ENCODE data around the gene SHISA5.
"Not testable (repeated sequence)": the region's sequence is repeated elsewhere in the genome, so short reads cannot be mapped to it uniquely, and the experiment has no call there.

The SHISA5 gene

GRCh38 chr3:48532977-48533337 is 29.0 kb upstream of the SHISA5 start:
- H3K9me3 Mint-ChIP-seq = no peaks in the 10 kb centered on the region
- H3K4me1 Mint-ChIP-seq = no peaks in the 10 kb centered on the region
- DNase-seq (ENCODE audit: low spot score in 2 of 2) (no peak), ATAC-seq (ENCODE audit: low read depth) (no peak)
- no peaks in the 10 kb centered on the region for H3K36me3 Mint-ChIP-seq
- H3K27ac Mint-ChIP-seq = no peak overlapping the region
- H3K27me3 Mint-ChIP-seq = no peaks in the 10 kb centered on the region
- no peak overlapping the region for H3K4me3 Mint-ChIP-seq

GRCh38 chr3:48532271-48532976 is 28.4 kb upstream of the SHISA5 start:
- H3K4me3 Mint-ChIP-seq = no peak overlapping the region
- ATAC-seq (ENCODE audit: low read depth) (no peak), DNase-seq (ENCODE audit: low spot score in 2 of 2) (no peak)
- no peak overlapping the region for H3K27ac Mint-ChIP-seq
- H3K27me3 Mint-ChIP-seq = no peaks in the 10 kb centered on the region
- no peaks in the 10 kb centered on the region for H3K4me1 Mint-ChIP-seq
- no peaks in the 10 kb centered on the region for H3K9me3 Mint-ChIP-seq
- H3K36me3 Mint-ChIP-seq = peaks cover under 1% of the 10 kb centered on the region

GRCh38 chr3:48530701-48531100 is 26.7 kb upstream of the SHISA5 start:
- not testable (repeated sequence) for ATAC-seq (ENCODE audit: low read depth); H3K27ac Mint-ChIP-seq; H3K4me1 Mint-ChIP-seq; H3K4me3 Mint-ChIP-seq; H3K9me3 Mint-ChIP-seq; H3K27me3 Mint-ChIP-seq; H3K36me3 Mint-ChIP-seq; DNase-seq (ENCODE audit: low spot score in 2 of 2)

- Mint-ChIP-seq H3K9me3 (no peaks in the 10 kb centered on the region), H3K27me3 (no peaks in the 10 kb centered on the region), H3K4me3 (no peak overlapping the region), H3K4me1 (no peaks in the 10 kb centered on the region), H3K27ac (no peak overlapping the region), H3K36me3 (peaks cover 2% of the 10 kb centered on the region)
- no peak for ATAC-seq (ENCODE audit: low read depth)
- no peak for DNase-seq (ENCODE audit: low spot score in 2 of 2)
These were observed 24.8 kb upstream of the SHISA5 start for GRCh38 chr3:48528754-48529153.

GRCh38 chr3:48528048-48528447 is 24.1 kb upstream of the SHISA5 start:
- ATAC-seq (ENCODE audit: low read depth) (no peak), DNase-seq (ENCODE audit: low spot score in 2 of 2) (no peak)
- Mint-ChIP-seq H3K27ac (no peak overlapping the region), H3K4me1 (no peaks in the 10 kb centered on the region), H3K9me3 (no peaks in the 10 kb centered on the region), H3K36me3 (peaks cover 2% of the 10 kb centered on the region), H3K4me3 (no peak overlapping the region), H3K27me3 (no peaks in the 10 kb centered on the region)

GRCh38 chr3:48524970-48525369 is 21.0 kb upstream of the SHISA5 start:
- no peaks in the 10 kb centered on the region for H3K9me3 Mint-ChIP-seq
- peaks cover 2% of the 10 kb centered on the region for H3K36me3 Mint-ChIP-seq
- ATAC-seq (ENCODE audit: low read depth) (no peak), DNase-seq (ENCODE audit: low spot score in 2 of 2) (no peak)
- H3K4me3 Mint-ChIP-seq = no peak overlapping the region
- H3K27ac Mint-ChIP-seq = no peak overlapping the region
- no peaks in the 10 kb centered on the region for H3K4me1 Mint-ChIP-seq
- no peaks in the 10 kb centered on the region for H3K27me3 Mint-ChIP-seq

GRCh38 chr3:48521635-48522034 is 17.7 kb upstream of the SHISA5 start:
- DNase-seq (ENCODE audit: low spot score in 2 of 2) = no peak
- ATAC-seq (ENCODE audit: low read depth) = no peak
- Mint-ChIP-seq H3K27me3 (peaks cover under 1% of the 10 kb centered on the region), H3K9me3 (no peaks in the 10 kb centered on the region), H3K27ac (no peak overlapping the region), H3K36me3 (no peaks in the 10 kb centered on the region), H3K4me3 (no peak overlapping the region), H3K4me1 (no peaks in the 10 kb centered on the region)

- ATAC-seq (ENCODE audit: low read depth) = no peak
- no peak for DNase-seq (ENCODE audit: low spot score in 2 of 2)
- H3K27ac Mint-ChIP-seq = no peak overlapping the region
- H3K4me1 Mint-ChIP-seq = no peaks in the 10 kb centered on the region
- peaks cover 2% of the 10 kb centered on the region for H3K27me3 Mint-ChIP-seq
- H3K9me3 Mint-ChIP-seq = no peaks in the 10 kb centered on the region
- no peak overlapping the region for H3K4me3 Mint-ChIP-seq
- no peaks in the 10 kb centered on the region for H3K36me3 Mint-ChIP-seq
These were observed 15.3 kb upstream of the SHISA5 start for GRCh38 chr3:48519277-48519643.

- Mint-ChIP-seq H3K4me1 (no peaks in the 10 kb centered on the region), H3K36me3 (no peaks in the 10 kb centered on the region), H3K4me3 (no peak overlapping the region), H3K9me3 (no peaks in the 10 kb centered on the region), H3K27ac (no peak overlapping the region), H3K27me3 (peaks cover 2% of the 10 kb centered on the region)
- no peak for ATAC-seq (ENCODE audit: low read depth)
- DNase-seq (ENCODE audit: low spot score in 2 of 2) = no peak
These were observed 14.8 kb upstream of the SHISA5 start for GRCh38 chr3:48518638-48519276.

- H3K4me3 Mint-ChIP-seq = no peak overlapping the region
- no peak overlapping the region for H3K27ac Mint-ChIP-seq
- no peaks in the 10 kb centered on the region for H3K9me3 Mint-ChIP-seq
- H3K27me3 Mint-ChIP-seq = peaks cover 2% of the 10 kb centered on the region
- DNase-seq (ENCODE audit: low spot score in 2 of 2) = no peak
- H3K36me3 Mint-ChIP-seq = no peaks in the 10 kb centered on the region
- H3K4me1 Mint-ChIP-seq = no peaks in the 10 kb centered on the region
- ATAC-seq (ENCODE audit: low read depth) = no peak
These were observed 14.1 kb upstream of the SHISA5 start for GRCh38 chr3:48518069-48518468.

GRCh38 chr3:48516571-48516970 is 12.6 kb upstream of the SHISA5 start:
- H3K36me3 Mint-ChIP-seq = no peaks in the 10 kb centered on the region
- peaks cover 2% of the 10 kb centered on the region for H3K27me3 Mint-ChIP-seq
- no peaks in the 10 kb centered on the region for H3K9me3 Mint-ChIP-seq
- no peak overlapping the region for H3K4me3 Mint-ChIP-seq
- H3K4me1 Mint-ChIP-seq = no peaks in the 10 kb centered on the region
- no peak for ATAC-seq (ENCODE audit: low read depth)
- no peak for DNase-seq (ENCODE audit: low spot score in 2 of 2)
- H3K27ac Mint-ChIP-seq = no peak overlapping the region

GRCh38 chr3:48514431-48515227 is 10.7 kb upstream of the SHISA5 start:
- Mint-ChIP-seq H3K27ac (no peak overlapping the region), H3K36me3 (no peaks in the 10 kb centered on the region), H3K4me3 (no peak overlapping the region), H3K27me3 (peaks cover 7% of the 10 kb centered on the region), H3K4me1 (no peaks in the 10 kb centered on the region), H3K9me3 (no peaks in the 10 kb centered on the region)
- no peak for DNase-seq (ENCODE audit: low spot score in 2 of 2)
- ATAC-seq (ENCODE audit: low read depth) = peak; percentile 35

GRCh38 chr3:48511551-48511950 is 7.6 kb upstream of the SHISA5 start:
- DNase-seq (ENCODE audit: low spot score in 2 of 2) = no peak
- Mint-ChIP-seq H3K27ac (no peak overlapping the region), H3K27me3 (peaks cover 6% of the 10 kb centered on the region), H3K9me3 (no peaks in the 10 kb centered on the region), H3K4me1 (peaks cover 4% of the 10 kb centered on the region), H3K36me3 (no peaks in the 10 kb centered on the region), H3K4me3 (no peak overlapping the region)
- ATAC-seq (ENCODE audit: low read depth) = no peak

GRCh38 chr3:48507256-48508061 is 3.5 kb upstream of the SHISA5 start:
- H3K4me3 Mint-ChIP-seq = no peak overlapping the region
- H3K27ac Mint-ChIP-seq = no peak overlapping the region
- DNase-seq (ENCODE audit: low spot score in 2 of 2) (peak; percentile 65 to 66), ATAC-seq (ENCODE audit: low read depth) (peak; percentile 93)
- H3K27me3 Mint-ChIP-seq = peaks cover 6% of the 10 kb centered on the region
- H3K36me3 Mint-ChIP-seq = no peaks in the 10 kb centered on the region
- H3K9me3 Mint-ChIP-seq = no peaks in the 10 kb centered on the region
- peaks cover 9% of the 10 kb centered on the region for H3K4me1 Mint-ChIP-seq
